G401 (cell line): ENCODE measurements around the gene PPA2. TPM values are rescaled to one million over a fixed set of nuclear protein-coding genes. Genes with fewer than 3 reads are reported as not detected.
"Not testable (repeated sequence)": the region's sequence is repeated elsewhere in the genome, so short reads cannot be mapped to it uniquely, and the experiment has no call there.

Experiments used
- DNase-seq: peaks from one replicate; pipeline ENCODE4 v3.0.0-alpha.2; 2015; ENCODE audit warnings: low spot score
- in situ Hi-C: cut with HindIII; loops from 2 replicates; pipeline ENCODE4 v1.10.0; 2016; ENCODE audit warnings: low sequenced_read_pairs, mixed read lengths
- total RNA-seq: library from RNA; depleted of rRNA; stranded (reverse); fragments of >200 nt; shearing (Covaris generic); gene quantifications from 2 replicates; pipeline ENCODE4 v1.2.3, GENCODE V29; 2014

The PPA2 gene
- total RNA-seq, 1 experiment from 2014 or later, result 203 TPM

DNA sequence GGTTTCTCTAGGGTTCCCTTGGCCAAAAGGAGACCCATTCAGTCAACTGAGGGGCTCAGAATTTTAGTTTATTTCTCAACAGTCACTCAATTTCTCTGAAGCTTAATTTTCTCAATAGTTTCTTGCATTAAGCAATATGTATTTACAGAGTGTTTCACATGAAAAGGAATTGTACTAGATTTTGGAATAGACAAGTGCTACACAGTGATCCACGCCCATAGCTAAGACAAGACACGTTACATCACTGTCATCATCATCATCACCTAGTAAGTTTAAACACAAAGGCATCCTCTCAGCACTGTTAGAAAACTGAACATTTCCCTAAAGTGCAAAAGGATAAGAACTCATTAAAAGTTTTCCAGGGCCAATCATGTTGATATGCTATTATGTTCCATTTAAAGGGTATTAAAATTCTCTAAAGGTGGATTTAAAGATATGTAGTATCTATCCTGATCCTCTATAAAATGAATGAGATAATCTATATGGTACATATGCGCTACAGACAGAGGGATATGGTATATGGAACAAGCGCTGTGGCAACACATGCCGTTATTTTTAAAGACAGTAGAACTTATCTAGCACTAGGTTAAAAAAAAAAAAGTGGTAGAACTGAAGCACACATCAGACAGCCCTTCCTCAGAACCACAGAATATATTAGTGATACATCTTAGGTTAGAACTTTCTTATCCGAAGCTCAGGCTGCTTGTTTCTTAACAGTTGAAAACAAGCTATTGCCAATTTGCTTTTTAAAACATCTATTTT is 12.1 kb downstream of the PPA2 start:
- in situ Hi-C loops, result no loop called here
- DNase-seq, result no peak

DNA sequence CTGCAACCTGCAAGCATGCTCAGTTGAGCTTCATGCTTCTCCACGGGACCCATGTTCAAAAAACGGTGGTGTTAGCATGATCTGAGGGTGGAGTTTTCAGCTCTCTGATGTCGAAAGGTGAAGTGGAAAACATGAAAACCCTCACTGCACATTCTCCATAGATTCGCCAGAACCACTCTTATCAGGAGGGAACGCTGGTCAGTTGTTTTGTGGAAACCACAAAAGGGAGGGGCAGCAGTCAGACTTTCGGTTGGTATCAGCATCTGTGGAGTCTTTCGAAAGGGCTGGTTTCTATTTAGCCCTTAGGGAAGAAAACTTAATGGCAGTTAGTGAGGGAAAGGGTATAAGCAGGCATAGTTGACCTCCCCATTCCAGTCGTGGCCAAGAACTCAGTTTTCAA is 12.6 kb downstream of the PPA2 start:
- no peak for DNase-seq
- in situ Hi-C loops, result no loop called here

DNA sequence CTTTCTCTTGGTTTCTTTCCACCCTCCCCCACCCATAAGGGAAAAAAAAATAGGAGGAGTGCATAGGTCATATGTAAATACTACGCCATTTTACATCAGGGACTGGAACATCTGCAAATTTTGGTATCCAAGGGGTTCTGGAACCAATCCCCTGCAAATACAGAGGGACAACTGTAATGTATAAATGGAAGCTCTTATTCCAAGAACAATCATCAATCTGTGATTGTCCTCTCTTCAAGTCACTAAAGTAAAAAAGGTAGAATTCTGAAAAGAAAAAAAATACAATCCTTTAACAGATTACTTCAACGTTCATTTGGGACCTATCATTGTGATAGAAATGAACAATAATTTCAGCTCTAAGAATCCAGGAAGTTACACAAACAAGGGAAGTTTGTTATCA is 13.6 kb downstream of the PPA2 start:
- no peak for DNase-seq
- in situ Hi-C loops, result no loop called here

DNA sequence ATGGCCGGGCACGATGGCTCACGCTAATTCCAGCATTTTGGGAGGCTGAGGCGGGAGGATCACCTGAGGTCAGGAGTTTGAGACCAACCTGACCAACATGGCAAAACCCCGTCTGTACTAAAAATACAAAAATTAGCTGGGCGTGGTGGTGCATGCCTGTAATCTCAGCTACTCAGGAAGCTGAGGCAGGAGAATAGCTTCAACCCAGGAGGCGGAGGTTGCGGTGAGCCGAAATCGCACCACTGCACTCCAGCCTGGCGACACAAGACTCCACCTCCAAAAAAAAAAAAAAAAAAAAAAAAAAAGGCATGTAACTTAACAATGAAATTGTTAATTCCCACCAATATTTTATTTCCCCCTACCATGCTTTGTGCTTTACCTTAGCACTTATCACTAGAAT is 15.3 kb downstream of the PPA2 start:
- DNase-seq, in situ Hi-C loops: not testable (repeated sequence)

DNA sequence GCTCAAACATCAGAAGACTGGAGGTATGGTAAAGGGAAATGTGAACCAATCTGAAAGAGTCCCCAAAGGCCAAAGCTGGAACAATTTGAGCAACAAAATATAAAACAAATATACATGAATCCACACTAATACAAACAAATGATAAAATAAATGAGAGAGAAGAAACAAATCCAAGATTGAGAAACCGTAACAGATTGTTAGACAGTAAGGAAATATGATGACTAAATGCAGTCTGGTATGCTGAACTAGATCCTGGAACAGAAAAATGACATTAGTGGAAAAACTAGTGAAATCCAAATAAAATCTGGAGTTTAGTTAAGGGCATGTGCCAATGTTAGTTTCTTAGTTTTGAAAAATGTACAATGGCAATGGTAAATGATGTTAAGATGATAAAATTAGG is 15.9 kb downstream of the PPA2 start:
- no peak for DNase-seq
- in situ Hi-C loops, result no loop called here

DNA sequence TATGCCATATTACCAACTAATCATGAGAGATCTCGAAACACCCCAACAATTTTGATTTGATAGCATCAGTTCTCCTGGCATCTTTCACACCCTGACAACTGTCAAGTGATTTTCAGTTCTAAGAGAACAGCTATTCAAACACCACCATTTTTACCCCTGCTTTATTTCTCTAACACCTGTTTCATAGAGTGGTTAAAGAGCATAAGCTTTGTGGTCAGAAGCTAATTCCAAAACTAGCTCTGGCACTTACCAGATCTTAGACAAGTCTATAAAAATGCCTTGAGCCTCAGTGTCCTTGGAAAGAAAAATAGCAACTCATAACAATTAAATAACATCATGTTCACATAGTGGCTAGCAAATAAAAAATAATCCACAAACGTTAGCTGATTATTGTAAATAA is 17.9 kb downstream of the PPA2 start:
- in situ Hi-C loops, result no loop called here

DNA sequence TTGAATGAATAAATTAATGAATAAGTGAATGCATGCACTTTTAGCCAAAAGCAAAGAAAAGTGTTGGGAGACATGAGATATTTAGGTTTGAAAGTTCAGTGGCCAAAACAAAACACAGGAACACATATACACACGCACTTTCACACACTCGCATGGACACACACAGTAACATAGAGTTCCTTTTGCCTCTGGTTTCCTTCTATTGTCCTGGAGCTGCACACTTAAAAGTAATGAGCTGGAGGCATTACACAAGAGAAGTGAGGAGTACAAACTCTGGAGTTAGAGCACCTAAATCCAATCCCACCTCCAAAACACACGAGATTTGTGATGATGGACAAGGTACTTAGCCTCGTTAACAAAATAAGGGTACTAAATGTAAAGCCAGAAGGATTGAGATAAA is 18.7 kb downstream of the PPA2 start:
- no peak for DNase-seq
- in situ Hi-C loops, result no loop called here

More for the DNA sequence above, 17.9 kb downstream of the PPA2 start:
- DNase-seq, result no peak

DNA sequence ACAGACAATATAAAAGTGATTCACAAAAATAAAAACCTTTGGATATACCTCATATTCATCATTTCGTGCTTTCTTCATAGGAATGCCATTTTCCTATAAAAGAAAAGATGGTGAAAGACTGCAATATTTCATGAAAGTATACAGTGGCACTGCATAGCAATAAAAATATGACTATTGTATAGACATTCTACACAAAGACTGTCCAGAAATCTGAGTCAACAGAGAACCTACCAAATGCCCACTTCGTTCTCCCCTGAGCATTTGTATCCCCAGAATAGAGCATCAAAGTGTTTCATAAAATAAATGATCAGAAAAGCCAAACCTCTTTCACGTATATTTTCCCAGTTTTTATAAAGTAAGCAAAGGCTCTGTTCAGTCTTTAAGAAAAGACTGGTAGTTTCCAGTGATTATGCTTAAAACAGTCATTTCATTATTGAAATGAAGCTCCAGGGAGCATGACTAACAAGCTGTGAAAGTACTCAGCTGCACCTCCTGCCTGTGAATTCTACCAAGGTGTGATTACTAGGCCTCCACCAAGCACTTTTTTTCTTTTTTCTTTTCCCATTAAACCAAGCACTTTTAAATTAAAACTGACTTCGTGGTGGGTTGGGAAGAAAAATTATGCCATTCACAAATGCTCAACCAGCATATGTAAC is 20.2 kb downstream of the PPA2 start:
- in situ Hi-C loops, result no loop called here
- no peak for DNase-seq

DNA sequence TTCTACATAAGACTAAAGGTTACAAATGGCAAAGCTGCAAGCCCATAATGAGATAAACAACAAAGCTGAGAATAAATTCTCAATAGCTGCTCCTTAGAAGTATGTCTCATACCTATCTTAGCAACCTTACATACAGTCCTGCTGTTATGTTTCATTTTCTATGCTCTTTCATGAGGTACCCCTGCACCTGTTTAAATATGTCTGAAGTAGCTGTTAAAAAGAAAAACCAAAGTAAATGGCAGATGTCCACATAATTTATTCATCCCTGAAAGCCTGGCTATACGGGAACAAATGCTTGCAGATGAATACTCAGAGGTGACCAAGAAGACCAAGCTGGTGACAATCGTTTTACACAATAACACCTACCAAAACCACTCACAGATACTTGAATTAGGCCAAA is 22.5 kb downstream of the PPA2 start:
- DNase-seq, result no peak
- in situ Hi-C loops, result no loop called here

DNA sequence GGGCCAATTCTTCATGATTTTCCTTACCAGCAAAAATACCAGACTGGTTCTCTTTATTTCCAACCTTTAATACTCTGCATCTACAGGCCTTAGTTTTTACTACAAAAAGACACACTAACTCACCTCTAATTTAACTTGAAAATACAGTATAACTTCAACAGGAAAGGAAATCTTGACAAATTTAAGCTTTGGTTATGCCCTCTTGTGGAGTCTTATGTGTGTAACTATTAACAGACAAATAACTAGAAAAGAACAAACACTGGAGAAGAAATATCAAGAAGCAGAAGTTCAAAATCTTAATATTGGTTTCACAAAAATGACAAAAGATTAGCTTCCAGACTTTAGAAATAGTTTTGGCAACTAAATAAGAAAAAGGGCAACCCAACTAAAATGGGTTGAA is 33.0 kb downstream of the PPA2 start:
- no peak for DNase-seq
- in situ Hi-C loops, result no loop called here

DNA sequence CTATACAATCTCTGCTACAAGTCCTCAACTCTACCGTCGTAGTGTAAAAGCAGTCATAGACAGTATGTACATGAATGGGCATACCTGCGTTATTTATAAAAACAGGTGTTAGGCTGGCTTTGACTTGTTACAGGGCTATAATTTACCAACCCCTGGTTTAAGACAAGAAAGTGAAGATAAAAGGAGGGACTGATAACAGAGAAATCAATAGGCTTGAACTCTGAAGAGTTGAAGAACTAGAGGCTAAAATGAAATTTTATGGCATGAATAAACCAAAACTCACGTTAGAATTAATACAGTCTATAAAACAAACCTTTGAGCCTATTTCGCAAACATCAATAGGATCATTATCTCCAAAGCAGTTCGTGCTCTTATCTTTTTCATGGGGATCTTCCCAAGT is 36.2 kb downstream of the PPA2 start:
- no peak for DNase-seq
- in situ Hi-C loops, result no loop called here

DNA sequence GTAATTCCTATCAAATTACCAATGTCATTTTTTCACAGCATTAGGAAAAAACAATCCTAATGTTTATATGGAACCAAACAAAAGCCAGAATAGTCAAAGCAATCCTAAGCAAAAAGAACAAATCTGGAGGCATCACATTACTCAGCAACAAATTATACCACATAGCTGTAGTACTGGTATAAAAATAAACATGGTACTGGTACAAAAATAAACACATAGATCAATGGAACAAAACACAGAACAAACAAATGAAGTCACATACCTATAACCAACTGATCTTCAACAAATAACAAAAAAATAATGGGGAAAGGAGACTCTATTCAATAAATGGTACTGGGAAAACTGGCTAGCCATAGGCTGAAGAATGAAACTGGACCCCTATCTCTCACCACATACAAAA is 37.4 kb downstream of the PPA2 start:
- in situ Hi-C loops, result no loop called here
- DNase-seq, result no peak

DNA sequence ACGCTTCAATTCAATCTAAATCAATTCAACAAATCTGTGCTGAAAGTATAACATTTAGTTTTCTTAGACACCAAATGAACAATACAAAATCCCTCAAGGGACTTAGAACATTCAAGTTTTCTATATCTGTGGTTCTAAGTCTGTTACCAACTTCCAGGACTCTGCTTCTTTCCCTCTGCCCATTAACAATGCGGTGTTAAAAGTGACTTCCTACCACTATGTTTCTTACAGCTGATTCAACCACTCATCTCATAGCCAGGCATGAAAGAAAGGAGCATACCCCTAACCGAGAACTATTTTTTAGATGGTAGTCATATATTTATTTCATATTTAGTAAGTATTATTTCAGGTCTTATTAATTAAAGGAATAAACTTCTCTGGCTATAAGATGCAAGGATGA is 38.9 kb downstream of the PPA2 start:
- DNase-seq, result no peak
- in situ Hi-C loops, result no loop called here

DNA sequence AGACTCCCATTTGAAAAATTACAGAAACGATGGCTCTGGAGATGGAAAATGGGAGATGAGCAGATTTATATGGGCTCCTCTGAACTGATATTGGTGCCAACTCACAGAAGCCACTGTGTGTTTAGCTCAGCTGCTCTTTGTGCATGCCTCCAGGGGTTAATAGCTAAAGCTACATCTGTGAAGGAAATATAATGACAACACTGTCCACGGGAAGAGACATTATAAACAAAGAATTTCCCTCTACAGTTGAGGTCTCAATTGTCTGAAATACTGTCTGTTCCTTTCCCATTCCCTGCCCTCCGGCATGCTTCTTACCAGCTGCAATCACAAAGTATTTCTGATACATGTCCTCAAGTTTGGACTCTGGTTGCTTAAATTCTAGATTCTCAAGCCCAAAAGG is 40.4 kb downstream of the PPA2 start:
- in situ Hi-C loops, result no loop called here
- no peak for DNase-seq

DNA sequence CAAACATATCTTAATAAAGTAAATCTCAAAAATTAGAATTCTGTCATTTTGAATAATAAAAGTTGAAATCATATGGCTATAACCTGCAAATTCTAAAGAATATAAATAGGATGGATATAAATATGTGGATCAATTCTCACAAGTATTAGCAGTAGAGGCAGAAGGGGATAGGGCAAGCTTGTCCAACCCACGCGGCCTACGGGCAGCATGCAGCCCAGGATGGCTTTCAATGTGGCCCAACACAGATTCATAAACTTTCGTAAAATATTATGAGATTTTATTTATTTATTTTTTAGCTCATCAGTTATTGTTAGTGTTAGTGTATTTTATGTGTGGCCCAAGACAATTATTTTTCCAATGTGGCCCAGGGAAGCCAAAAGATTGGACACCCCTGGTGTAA is 41.4 kb downstream of the PPA2 start:
- no peak for DNase-seq
- in situ Hi-C loops, result no loop called here

DNA sequence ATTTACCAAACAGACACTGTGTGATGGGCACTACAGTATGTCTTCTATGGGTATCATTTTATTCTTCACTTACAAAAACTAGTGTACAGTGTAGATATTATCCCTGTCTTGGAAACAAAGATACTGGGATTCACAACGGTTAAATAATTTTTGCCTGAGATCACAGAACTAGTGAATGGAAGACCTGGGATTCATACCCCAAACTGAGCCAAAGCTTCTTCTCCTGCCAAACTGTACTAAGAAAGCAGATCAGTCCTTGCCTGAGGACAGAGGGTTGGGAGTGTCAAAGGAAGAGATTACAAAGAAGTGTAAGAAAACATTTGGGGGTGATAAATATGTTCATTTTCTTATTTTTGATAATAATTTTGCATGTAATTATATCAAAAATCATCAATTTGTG is 43.1 kb downstream of the PPA2 start:
- DNase-seq, result no peak
- in situ Hi-C loops, result no loop called here

DNA sequence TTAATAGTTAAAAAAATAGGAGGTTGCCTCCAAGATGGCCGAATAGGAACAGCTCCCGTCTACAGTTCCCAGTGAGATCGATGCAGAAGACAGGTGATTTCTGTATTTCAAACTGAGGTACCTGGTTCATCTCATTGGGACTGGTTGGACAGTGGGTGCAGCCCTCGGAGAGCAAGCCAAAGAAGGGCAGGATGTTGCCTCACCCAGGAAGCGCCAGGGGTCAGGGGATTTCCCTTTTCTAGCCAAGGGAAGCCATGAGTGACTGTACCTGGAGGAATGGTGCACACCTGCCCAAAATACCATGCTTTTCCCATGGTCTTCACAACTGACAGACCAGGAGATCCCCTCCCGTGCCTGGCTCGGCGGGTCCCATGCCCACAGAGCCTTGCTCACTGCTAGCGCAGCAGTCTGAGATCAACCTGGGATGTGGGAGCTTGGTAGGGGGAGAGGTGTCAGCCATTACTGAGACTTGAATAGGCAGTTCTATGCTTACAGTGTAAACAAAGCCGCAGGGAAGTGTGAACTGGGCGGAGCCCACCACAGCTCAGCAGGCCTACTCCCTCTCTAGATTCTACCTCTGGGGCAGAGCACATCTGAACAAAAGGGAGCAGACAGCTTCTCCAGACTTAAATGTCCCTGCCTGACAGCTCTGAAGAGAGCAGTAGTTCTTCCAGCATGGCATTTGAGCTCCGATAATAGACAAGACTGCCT is 47.5 kb downstream of the PPA2 start:
- DNase-seq, result no peak
- in situ Hi-C loops, result no loop called here

DNA sequence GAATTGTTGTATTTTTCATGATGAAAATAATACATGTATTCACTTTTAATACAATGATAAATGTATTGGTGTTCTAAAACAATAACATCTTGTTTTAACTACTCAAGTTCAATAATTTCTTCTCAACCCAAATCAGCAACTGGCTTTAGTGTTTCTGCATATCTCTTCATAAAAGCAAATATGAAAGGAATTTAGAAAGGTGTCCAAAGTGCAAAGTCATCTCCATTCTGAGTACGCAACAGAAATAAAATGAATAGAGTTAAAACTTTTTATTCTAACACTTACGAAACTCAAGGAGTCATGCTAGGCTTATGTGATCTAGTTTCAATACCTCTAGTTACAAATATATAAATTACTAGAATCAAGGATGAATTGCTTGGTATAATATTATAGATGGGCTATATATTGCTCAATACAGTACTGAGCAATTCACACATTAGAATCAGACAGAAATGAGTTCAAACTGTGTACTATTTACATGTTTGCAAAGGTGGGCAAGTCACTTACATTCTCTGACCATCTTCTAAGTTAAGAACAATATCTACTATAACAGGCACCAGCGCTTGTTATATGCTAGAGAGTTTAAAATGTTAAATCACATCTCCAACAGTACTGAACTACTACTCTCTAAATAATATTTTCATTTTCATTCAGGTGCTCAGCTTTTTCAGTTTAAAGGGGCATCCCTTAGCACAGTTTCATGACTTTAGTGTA is 51.5 kb downstream of the PPA2 start:
- in situ Hi-C loops, result no loop called here
- DNase-seq, result no peak

DNA sequence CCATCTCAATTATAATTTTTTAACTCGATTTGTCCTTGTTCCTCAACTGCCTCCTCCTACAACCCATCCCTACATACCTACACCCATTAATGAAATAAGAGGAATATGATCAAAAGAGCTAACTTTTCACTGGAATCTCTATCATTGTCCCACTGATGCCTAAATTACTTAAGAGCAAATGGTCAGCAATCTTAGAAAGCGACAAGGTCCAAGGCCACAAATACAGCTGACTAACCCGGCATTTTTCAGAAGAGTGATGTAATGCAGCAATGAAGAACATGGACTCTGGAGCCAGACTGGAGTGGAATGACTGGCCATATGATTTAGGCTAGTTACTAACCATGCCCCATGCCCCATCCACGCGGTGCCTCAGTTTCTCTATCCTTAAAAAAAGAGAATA is 56.2 kb downstream of the PPA2 start:
- DNase-seq, result no peak
- in situ Hi-C loops, result no loop called here

DNA sequence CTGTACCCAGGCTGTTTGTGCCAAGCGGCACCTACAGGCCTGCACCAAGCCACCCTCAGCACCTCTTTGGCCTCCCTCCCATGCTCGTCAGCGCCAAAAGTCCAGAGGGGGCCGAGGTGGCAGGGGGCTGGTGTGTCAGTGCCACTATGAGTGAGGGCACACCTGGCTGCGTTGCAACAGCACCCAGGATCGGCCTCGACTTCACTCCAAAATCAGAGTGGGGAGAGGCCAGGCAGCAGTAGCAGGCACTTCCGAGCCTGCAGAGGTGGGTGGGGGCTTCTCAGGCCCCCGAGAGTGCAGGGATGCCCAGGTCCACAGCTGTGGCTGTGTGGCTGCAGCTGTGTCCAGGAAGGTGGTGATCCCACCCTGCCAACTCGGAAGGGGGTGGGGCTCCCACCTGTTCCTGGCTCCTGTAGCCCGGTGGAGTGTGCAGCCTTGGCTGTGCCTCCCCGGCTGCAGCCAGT is 58.5 kb downstream of the PPA2 start:
- DNase-seq, result no peak
- in situ Hi-C loops, result no loop called here
